ENCODE measurements around the gene ALDH1L1.

The ALDH1L1 gene

DNA sequence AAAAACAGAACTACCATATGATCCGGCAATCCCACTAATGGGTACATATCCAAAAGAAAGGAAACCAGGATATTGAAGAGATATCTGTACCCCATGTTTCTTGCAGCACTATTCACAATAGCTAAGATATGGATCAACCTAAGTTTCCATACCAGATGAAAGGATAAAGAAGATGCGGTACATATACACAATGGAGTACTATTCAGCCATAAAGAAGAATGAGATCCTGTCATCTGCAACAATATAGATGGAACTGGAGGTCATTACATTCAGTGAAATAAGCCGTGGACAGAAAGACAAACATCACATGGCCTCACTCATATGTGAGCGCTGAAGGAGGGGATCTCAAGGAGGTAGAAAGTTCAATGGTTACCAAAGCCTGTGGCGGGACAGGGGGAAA lies 99.4 kb downstream of the ALDH1L1 start:
- no peaks in the 10 kb centered on the region for H3K36me3 ChIP-seq (ENCODE audit: low read length)
- H2AFZ ChIP-seq (ENCODE audit: low read depth, low read length, severe bottlenecking), result no peak overlapping the region
- no peaks in the 10 kb centered on the region for H3K27me3 ChIP-seq (ENCODE audit: low read length)
- no peaks in the 10 kb centered on the region for H4K20me1 ChIP-seq (ENCODE audit: low read depth, low read length)
- no peaks in the 10 kb centered on the region for H3K79me2 ChIP-seq (ENCODE audit: insufficient read depth, low read length)
- TF ChIP-seq, protein P1, sequence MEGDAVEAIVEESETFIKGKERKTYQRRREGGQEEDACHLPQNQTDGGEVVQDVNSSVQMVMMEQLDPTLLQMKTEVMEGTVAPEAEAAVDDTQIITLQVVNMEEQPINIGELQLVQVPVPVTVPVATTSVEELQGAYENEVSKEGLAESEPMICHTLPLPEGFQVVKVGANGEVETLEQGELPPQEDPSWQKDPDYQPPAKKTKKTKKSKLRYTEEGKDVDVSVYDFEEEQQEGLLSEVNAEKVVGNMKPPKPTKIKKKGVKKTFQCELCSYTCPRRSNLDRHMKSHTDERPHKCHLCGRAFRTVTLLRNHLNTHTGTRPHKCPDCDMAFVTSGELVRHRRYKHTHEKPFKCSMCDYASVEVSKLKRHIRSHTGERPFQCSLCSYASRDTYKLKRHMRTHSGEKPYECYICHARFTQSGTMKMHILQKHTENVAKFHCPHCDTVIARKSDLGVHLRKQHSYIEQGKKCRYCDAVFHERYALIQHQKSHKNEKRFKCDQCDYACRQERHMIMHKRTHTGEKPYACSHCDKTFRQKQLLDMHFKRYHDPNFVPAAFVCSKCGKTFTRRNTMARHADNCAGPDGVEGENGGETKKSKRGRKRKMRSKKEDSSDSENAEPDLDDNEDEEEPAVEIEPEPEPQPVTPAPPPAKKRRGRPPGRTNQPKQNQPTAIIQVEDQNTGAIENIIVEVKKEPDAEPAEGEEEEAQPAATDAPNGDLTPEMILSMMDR (IDR thresholded peaks at IDR 0.05; ENCODE audit: insufficient read depth, low read length, poor library complexity, severe bottlenecking), result no peak
- no peak for TF ChIP-seq EZH2phosphoT487 (conservative IDR thresholded peaks at IDR 0.05; ENCODE audit: low read length)
- peaks cover 9% of the 10 kb centered on the region; the same call in 1 of the 2 replicates for H3F3A ChIP-seq (ENCODE audit: insufficient read depth)
- no peak overlapping the region for H3K9ac ChIP-seq (ENCODE audit: low read length)
- H3K9me2 ChIP-seq (replicated peaks; ENCODE audit: insufficient read depth, low read length), result no peaks in the 10 kb centered on the region
- H3K27ac ChIP-seq (ENCODE audit: low read depth, low read length), result no peak overlapping the region
- no peak overlapping the region for H3K4me2 ChIP-seq (ENCODE audit: low read depth, low read length, poor library complexity, severe bottlenecking)
- H3K9me3 ChIP-seq (ENCODE audit: insufficient read depth, low read length), result no peaks in the 10 kb centered on the region
- no peak overlapping the region for H3K4me3 ChIP-seq (ENCODE audit: insufficient read depth, low read length, poor library complexity, severe bottlenecking)

DNA sequence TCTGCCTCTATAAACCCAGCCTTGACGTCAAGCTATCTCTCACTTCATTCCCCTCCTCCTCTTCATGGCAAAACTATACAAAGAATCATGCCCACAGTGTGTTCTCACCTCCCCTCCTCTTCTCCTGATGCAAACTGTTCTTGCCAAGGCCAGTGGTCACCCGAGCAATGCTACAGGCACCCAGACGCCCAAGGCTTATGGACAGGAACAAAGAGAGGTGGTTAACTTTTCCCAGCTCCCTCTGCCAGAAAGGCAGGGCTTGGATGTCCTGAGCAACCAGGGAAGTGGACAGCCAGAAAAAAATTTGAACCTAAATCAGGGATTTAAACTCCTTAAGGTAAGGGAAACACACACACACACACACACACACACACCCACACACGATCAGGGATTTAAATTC lies 101.5 kb downstream of the ALDH1L1 start:
- Histone ChIP-seq H3F3A (ENCODE audit: insufficient read depth) (0 out of 2 replicates have a peak, but pooled peaks cover 9% of the 10 kb centered on the region), H3K4me3 (ENCODE audit: insufficient read depth, low read length, poor library complexity, severe bottlenecking) (no peak overlapping the region), H3K27ac (ENCODE audit: low read depth, low read length) (no peak overlapping the region), H3K27me3 (ENCODE audit: low read length) (no peaks in the 10 kb centered on the region), H3K4me2 (ENCODE audit: low read depth, low read length, poor library complexity, severe bottlenecking) (no peak overlapping the region), H3K9me2 (replicated peaks; ENCODE audit: insufficient read depth, low read length) (no peaks in the 10 kb centered on the region), H3K9ac (ENCODE audit: low read length) (no peak overlapping the region), H2AFZ (ENCODE audit: low read depth, low read length, severe bottlenecking) (no peak overlapping the region), H3K79me2 (ENCODE audit: insufficient read depth, low read length) (no peaks in the 10 kb centered on the region), H4K20me1 (ENCODE audit: low read depth, low read length) (no peaks in the 10 kb centered on the region), H3K9me3 (ENCODE audit: insufficient read depth, low read length) (no peaks in the 10 kb centered on the region), H3K36me3 (ENCODE audit: low read length) (no peaks in the 10 kb centered on the region)
- TF ChIP-seq EZH2phosphoT487 (conservative IDR thresholded peaks at IDR 0.05; ENCODE audit: low read length), result no peak
- TF ChIP-seq, protein P1 (IDR thresholded peaks at IDR 0.05; ENCODE audit: insufficient read depth, low read length, poor library complexity, severe bottlenecking), result no peak

DNA sequence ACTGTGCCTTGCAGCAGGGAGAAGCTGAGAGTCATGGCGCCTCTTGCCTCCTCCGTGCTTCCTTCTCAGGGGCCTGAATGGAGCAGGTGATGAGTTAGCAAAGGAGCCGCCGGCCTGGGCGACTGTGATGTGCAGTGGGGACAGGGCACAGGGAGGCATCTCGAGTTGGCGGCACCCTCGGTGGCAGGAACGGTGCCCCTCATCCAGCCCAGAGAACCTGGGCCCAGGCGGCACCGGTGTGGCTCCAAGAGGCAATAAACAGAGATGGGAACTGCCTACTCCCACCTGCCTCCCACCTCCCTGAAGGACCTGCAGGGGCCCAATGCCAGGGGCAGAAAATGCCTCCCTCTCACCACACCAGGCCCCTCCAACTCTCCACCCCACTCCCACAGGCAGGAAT lies 102.6 kb downstream of the ALDH1L1 start:
- TF ChIP-seq, protein P1 (IDR thresholded peaks at IDR 0.05; ENCODE audit: insufficient read depth, low read length, poor library complexity, severe bottlenecking), result no peak
- no peak for TF ChIP-seq EZH2phosphoT487 (conservative IDR thresholded peaks at IDR 0.05; ENCODE audit: low read length)
- H4K20me1 ChIP-seq (ENCODE audit: low read depth, low read length), result no peaks in the 10 kb centered on the region
- H3K36me3 ChIP-seq (ENCODE audit: low read length), result no peaks in the 10 kb centered on the region
- H3K9me3 ChIP-seq (ENCODE audit: insufficient read depth, low read length), result no peaks in the 10 kb centered on the region; the same call in 1 of the 2 replicates
- H3K79me2 ChIP-seq (ENCODE audit: insufficient read depth, low read length), result no peaks in the 10 kb centered on the region
- no peaks in the 10 kb centered on the region for H3K9me2 ChIP-seq (replicated peaks; ENCODE audit: insufficient read depth, low read length)
- H3K27me3 ChIP-seq (ENCODE audit: low read length), result no peaks in the 10 kb centered on the region
- no peak overlapping the region for H2AFZ ChIP-seq (ENCODE audit: low read depth, low read length, severe bottlenecking)
- no peak overlapping the region for H3K4me3 ChIP-seq (ENCODE audit: insufficient read depth, low read length, poor library complexity, severe bottlenecking)
- 0 out of 2 replicates have a peak, but pooled peaks cover 4% of the 10 kb centered on the region for H3F3A ChIP-seq (ENCODE audit: insufficient read depth)
- H3K27ac ChIP-seq (ENCODE audit: low read depth, low read length), result no peak overlapping the region
- no peak overlapping the region for H3K9ac ChIP-seq (ENCODE audit: low read length)
- H3K4me2 ChIP-seq (ENCODE audit: low read depth, low read length, poor library complexity, severe bottlenecking), result no peak overlapping the region

All from SU-DHL-6 (cell line).